HUDEP-2 (cell line): ENCODE data around the gene PHACTR3.
"Not testable (repeated sequence)": the region's sequence is repeated elsewhere in the genome, so short reads cannot be mapped to it uniquely, and the experiment has no call there.

Experiments used
- DNase-seq, 76 experiments: peaks; one replicate each; lab custom pipeline; 2025; ENCODE audit not compliant: unreplicated experiment in 76 of 76; lab: John Stamatoyannopoulos, UW

Gene PHACTR3

GRCh38 chr20:59616306-59616705, 12.0 kb downstream of the PHACTR3 start:
- no peak for DNase-seq

- no peak for DNase-seq
Observed at GRCh38 chr20:59617221-59617620, 12.9 kb downstream of the PHACTR3 start.

- DNase-seq = no peak
Observed at GRCh38 chr20:59618131-59618530, 13.8 kb downstream of the PHACTR3 start.

GRCh38 chr20:59618585-59618984, 14.2 kb downstream of the PHACTR3 start:
- DNase-seq = not testable (repeated sequence)

GRCh38 chr20:59620860-59621505, 16.6 kb downstream of the PHACTR3 start:
- no peak for DNase-seq

- no peak for DNase-seq
Observed at GRCh38 chr20:59622496-59622895, 18.2 kb downstream of the PHACTR3 start.

- no peak for DNase-seq
Observed at GRCh38 chr20:59623133-59623532, 18.8 kb downstream of the PHACTR3 start.

GRCh38 chr20:59623583-59623982, 19.2 kb downstream of the PHACTR3 start:
- no peak for DNase-seq

GRCh38 chr20:59624401-59624800, 20.1 kb downstream of the PHACTR3 start:
- DNase-seq = no peak

GRCh38 chr20:59625214-59625922, 21.0 kb downstream of the PHACTR3 start:
- no peak for DNase-seq

GRCh38 chr20:59627298-59627697, 23.0 kb downstream of the PHACTR3 start:
- no peak for DNase-seq

- DNase-seq = no peak
Observed at GRCh38 chr20:59628171-59628570, 23.8 kb downstream of the PHACTR3 start.

- DNase-seq = no peak
Observed at GRCh38 chr20:59629141-59630045, 25.1 kb downstream of the PHACTR3 start.

- DNase-seq = no peak
Observed at GRCh38 chr20:59630526-59630925, 26.2 kb downstream of the PHACTR3 start.

- DNase-seq = no peak
Observed at GRCh38 chr20:59631751-59632540, 27.6 kb downstream of the PHACTR3 start.

GRCh38 chr20:59632541-59633113, 28.3 kb downstream of the PHACTR3 start:
- no peak for DNase-seq

- no peak for DNase-seq
Observed at GRCh38 chr20:59633656-59634251, 29.4 kb downstream of the PHACTR3 start.

- no peak for DNase-seq
Observed at GRCh38 chr20:59634435-59635005, 30.2 kb downstream of the PHACTR3 start.

GRCh38 chr20:59636766-59637370, 32.5 kb downstream of the PHACTR3 start:
- no peak for DNase-seq
